LNCAP (cell line): Measurements from ENCODE around the gene ATP9A.

Experiments used
- CTCF ChIP-seq: fragments of 450-650 bp; IDR thresholded peaks from 2 replicates; pipeline ENCODE4 v1.5.1; 2017; ENCODE audit warnings: mild to moderate bottlenecking

ATP9A gene

GRCh38 chr20:51616060-51616459 is 152.1 kb downstream of the ATP9A start:
- TF ChIP-seq CTCF: no peak

- no peak for TF ChIP-seq CTCF
These were observed 153.5 kb downstream of the ATP9A start for GRCh38 chr20:51614687-51615086.

- TF ChIP-seq CTCF: no peak
These were observed 154.6 kb downstream of the ATP9A start for GRCh38 chr20:51613580-51613979.

GRCh38 chr20:51612896-51613295 is 155.3 kb downstream of the ATP9A start:
- no peak for TF ChIP-seq CTCF

- no peak for TF ChIP-seq CTCF
These were observed 156.6 kb downstream of the ATP9A start for GRCh38 chr20:51611625-51611890.

- TF ChIP-seq CTCF: no peak
These were observed 157.2 kb downstream of the ATP9A start for GRCh38 chr20:51610761-51611624.

- no peak for TF ChIP-seq CTCF
These were observed 158.1 kb downstream of the ATP9A start for GRCh38 chr20:51610111-51610510.

- TF ChIP-seq CTCF: no peak
These were observed 158.9 kb downstream of the ATP9A start for GRCh38 chr20:51609251-51609650.
